ENCODE results near the gene LACC1. TPM values are rescaled to one million over a fixed set of nuclear protein-coding genes. Genes with fewer than 3 reads are reported as not detected.

LACC1 gene
- total and polyA plus RNA-seq, 9 donors, result 2.0 to 7.3 (median 5.3) TPM

DNA sequence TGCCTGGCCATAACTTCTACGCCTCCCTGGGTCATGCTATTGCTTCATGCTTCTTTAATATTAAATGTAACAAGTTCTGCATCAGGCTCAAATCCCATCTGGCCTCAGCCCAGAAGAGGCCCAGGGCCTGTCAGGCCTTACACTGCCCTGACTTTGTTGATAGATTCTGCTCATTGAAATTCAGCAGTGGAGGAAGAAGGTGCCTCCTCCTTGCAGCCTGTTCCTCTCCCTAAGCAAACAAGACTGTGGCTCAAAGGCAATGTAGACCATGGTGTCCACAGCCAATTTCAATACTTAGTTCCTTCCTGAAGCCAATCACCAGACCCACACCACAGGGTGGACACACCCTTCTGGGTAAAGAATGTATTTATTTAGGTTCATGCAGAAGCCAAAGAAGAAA lies 59.4 kb downstream of the LACC1 start:
- Histone ChIP-seq H3K36me3 (no peaks in the 10 kb centered on the region), H3K4me3 (no peak overlapping the region), H3K27ac (no peak overlapping the region), H3K27me3 (no peaks in the 10 kb centered on the region), H3K4me1 (ENCODE audit: insufficient read depth) (no peaks in the 10 kb centered on the region), H3K9me3 (no peaks in the 10 kb centered on the region)
- DNase-seq, result no peak
- TF ChIP-seq POLR2A (IDR thresholded peaks at IDR 0.05) (no peak), EP300 (IDR thresholded peaks at IDR 0.05) (no peak)
- TF ChIP-seq, protein P1, sequence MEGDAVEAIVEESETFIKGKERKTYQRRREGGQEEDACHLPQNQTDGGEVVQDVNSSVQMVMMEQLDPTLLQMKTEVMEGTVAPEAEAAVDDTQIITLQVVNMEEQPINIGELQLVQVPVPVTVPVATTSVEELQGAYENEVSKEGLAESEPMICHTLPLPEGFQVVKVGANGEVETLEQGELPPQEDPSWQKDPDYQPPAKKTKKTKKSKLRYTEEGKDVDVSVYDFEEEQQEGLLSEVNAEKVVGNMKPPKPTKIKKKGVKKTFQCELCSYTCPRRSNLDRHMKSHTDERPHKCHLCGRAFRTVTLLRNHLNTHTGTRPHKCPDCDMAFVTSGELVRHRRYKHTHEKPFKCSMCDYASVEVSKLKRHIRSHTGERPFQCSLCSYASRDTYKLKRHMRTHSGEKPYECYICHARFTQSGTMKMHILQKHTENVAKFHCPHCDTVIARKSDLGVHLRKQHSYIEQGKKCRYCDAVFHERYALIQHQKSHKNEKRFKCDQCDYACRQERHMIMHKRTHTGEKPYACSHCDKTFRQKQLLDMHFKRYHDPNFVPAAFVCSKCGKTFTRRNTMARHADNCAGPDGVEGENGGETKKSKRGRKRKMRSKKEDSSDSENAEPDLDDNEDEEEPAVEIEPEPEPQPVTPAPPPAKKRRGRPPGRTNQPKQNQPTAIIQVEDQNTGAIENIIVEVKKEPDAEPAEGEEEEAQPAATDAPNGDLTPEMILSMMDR (IDR thresholded peaks at IDR 0.05), result no peak
- intact Hi-C loops (cut with DNase I), result no loop called here
- WGBS, 3 donors, result 91 to 97% (median 93%) methylated on average over 1 of the region's 1 CpG

DNA sequence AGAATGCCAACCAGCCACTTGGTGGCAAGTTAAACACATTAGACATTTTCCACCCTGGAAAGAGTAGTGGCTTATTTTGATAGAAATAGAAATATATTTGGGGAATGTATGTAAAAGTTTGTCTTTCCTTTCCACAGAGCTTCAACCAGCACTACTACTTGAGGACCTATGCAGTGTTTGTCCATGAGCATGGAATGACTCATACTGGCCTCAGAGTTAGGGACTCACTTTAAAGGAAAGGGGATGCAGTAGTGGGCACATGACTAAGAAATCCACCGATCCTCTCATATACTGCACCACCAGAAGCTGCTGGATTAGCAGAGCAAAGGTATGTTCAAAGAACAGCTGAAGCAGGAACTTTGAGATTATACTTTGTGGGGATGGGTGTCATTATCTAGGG lies 62.6 kb downstream of the LACC1 start:
- H3K27me3 ChIP-seq, result no peaks in the 10 kb centered on the region

More for the DNA sequence above, 62.6 kb downstream of the LACC1 start:
- DNase-seq, result no peak
- Histone ChIP-seq H3K9me3 (no peaks in the 10 kb centered on the region), H3K4me1 (ENCODE audit: insufficient read depth) (no peaks in the 10 kb centered on the region), H3K36me3 (no peaks in the 10 kb centered on the region), H3K27ac (no peak overlapping the region), H3K4me3 (no peak overlapping the region)
- intact Hi-C loops (cut with DNase I), result loop anchor here in 1 of 4 donors (2.0 kb wide), 1 partner anchor 61 kb away; no protein-coding TSS in a partner anchor
- 81 to 93% (median 83%) methylated on average over 1 of the region's 1 CpG for WGBS, 3 donors
- TF ChIP-seq, protein P1 (IDR thresholded peaks at IDR 0.05), result no peak
- TF ChIP-seq POLR2A (IDR thresholded peaks at IDR 0.05) (no peak), EP300 (IDR thresholded peaks at IDR 0.05) (no peak)

Other genes starting within 250 kb of the LACC1 start
- gene ENOX1, start 92.9 kb upstream of the LACC1 start, total RNA-seq, result 10 to 100 TPM in 3 of 7 donors, 1 to 10 TPM in 4; 3.6 to 17.5 (median 7.8) TPM
- 1 to 10 TPM; 4.6 to 8.2 TPM for gene ENOX1, start 92.9 kb upstream of the LACC1 start, polyA plus RNA-seq
- gene CCDC122, start 164 bp upstream of the LACC1 start, total RNA-seq, result 10 to 100 TPM in 3 of 7 donors, 1 to 10 TPM in 4; 4.2 to 15.2 (median 6.6) TPM
- 1 to 10 TPM; 5.2 to 7.2 TPM for gene CCDC122, start 164 bp upstream of the LACC1 start, polyA plus RNA-seq